Lower leg skin (tissue), 3 donors: ENCODE measurements around the gene SORCS2.

ENCODE experiments used
- CTCF ChIP-seq, 3 donors: fragments of 450-650 bp; IDR thresholded peaks; one replicate each; pipeline ENCODE4 v1.5.1; 2016; ENCODE audit warnings: antibody characterized with exemption in 3 of 3, mild to moderate bottlenecking in 3 of 3, moderate library complexity in 2 of 3
- POLR2A ChIP-seq, 2 donors: fragments of 450-650 bp; IDR thresholded peaks; one replicate each; pipeline ENCODE4 v1.6.1; 2016 to 2017; ENCODE audit warnings: antibody characterized with exemption in 2 of 2, mild to moderate bottlenecking in 1 of 2, moderate library complexity in 1 of 2

GRCh38 chr4:7201420-7202305 lies 9.3 kb downstream of the SORCS2 start:
- TF ChIP-seq POLR2A (IDR thresholded peaks at IDR 0.05) (no peak), CTCF (IDR thresholded peaks at IDR 0.05) (no peak)
